Muscle layer of colon (tissue), 2 donors: ENCODE measurements around the gene UNC93B1.
A peak's percentile ranks its signal among the peaks of the same experiment; 100 is the strongest.

ENCODE experiments used
- H3K27ac ChIP-seq: one replicate; pipeline ENCODE4 v1.7.0; 2013; ENCODE audit warnings: low read depth, mild to moderate bottlenecking, low read length, moderate library complexity
- H3K27me3 ChIP-seq, 2 donors: one replicate each; pipeline ENCODE4 v1.7.0; 2013; ENCODE audit warnings: low read length in 2 of 2, mild to moderate bottlenecking in 2 of 2; ENCODE audit not compliant: insufficient read depth in 2 of 2, control insufficient read depth in 1 of 2
- H3K36me3 ChIP-seq: one replicate; pipeline ENCODE4 v1.7.0; 2013; ENCODE audit warnings: mild to moderate bottlenecking, low read length; ENCODE audit not compliant: insufficient read depth
- H3K4me1 ChIP-seq: one replicate; pipeline ENCODE4 v1.7.0; 2013; ENCODE audit warnings: mild to moderate bottlenecking, low read length; ENCODE audit not compliant: insufficient read depth
- H3K4me3 ChIP-seq, 2 donors: one replicate each; pipeline ENCODE4 v1.7.0; 2013; ENCODE audit warnings: low read length in 2 of 2, low read depth in 1 of 2, mild to moderate bottlenecking in 1 of 2, moderate library complexity in 1 of 2
- H3K9ac ChIP-seq: one replicate; pipeline ENCODE4 v1.7.0; 2013; ENCODE audit warnings: low read length
- H3K9me3 ChIP-seq: one replicate; pipeline ENCODE4 v1.7.0; 2013; ENCODE audit warnings: mild to moderate bottlenecking, low read length
- donor health status: abdominal sarcoma.
- donor health status: Adenocarcinoma of cecum.

The UNC93B1 gene

GRCh38 chr11:68003846-68004550 lies at the start of gene UNC93B1:
Gene UNC93B1 (minus strand): TSS chr11:68004097. CDS start chr11:68004043, 54 bp downstream.
- Histone ChIP-seq H3K27ac (peak within 1 kb of the TSS; percentile 14), H3K4me3 (peak within 1 kb of the TSS; percentile 43 to 54), H3K9me3 (no peaks in the 10 kb centered on the region), H3K4me1 (no peaks in the 10 kb centered on the region), H3K27me3 (no peaks in the 10 kb centered on the region), H3K9ac (no peak within 1 kb of the TSS), H3K36me3 (no peaks in the 10 kb centered on the region)

- no peaks in the 10 kb centered on the region for H3K4me1 ChIP-seq
- no peak overlapping the region for H3K27ac ChIP-seq
- H3K36me3 ChIP-seq, result peaks cover 38% of the 10 kb centered on the region
- H3K27me3 ChIP-seq, result no peaks in the 10 kb centered on the region
- H3K9ac ChIP-seq, result no peak overlapping the region
- no peaks in the 10 kb centered on the region for H3K9me3 ChIP-seq
- no peak overlapping the region for H3K4me3 ChIP-seq
Observed at GRCh38 chr11:68053117-68053516, 49.2 kb upstream of the UNC93B1 start.

- H3K9ac ChIP-seq, result no peak overlapping the region
- peaks cover 38% of the 10 kb centered on the region for H3K36me3 ChIP-seq
Observed at GRCh38 chr11:68052137-68052873, 48.4 kb upstream of the UNC93B1 start.

GRCh38 chr11:68051191-68052136 lies 47.6 kb upstream of the UNC93B1 start:
- no peak overlapping the region for H3K9ac ChIP-seq
- H3K27me3 ChIP-seq, result no peaks in the 10 kb centered on the region
- no peaks in the 10 kb centered on the region for H3K9me3 ChIP-seq
- H3K4me1 ChIP-seq, result no peaks in the 10 kb centered on the region
- no peak overlapping the region for H3K4me3 ChIP-seq
- H3K36me3 ChIP-seq, result peaks cover 38% of the 10 kb centered on the region
- H3K27ac ChIP-seq, result no peak overlapping the region

More at GRCh38 chr11:68052137-68052873, 48.4 kb upstream of the UNC93B1 start:
- Histone ChIP-seq H3K27ac (no peak overlapping the region), H3K27me3 (no peaks in the 10 kb centered on the region), H3K4me1 (no peaks in the 10 kb centered on the region), H3K9me3 (no peaks in the 10 kb centered on the region), H3K4me3 (no peak overlapping the region)

GRCh38 chr11:68050371-68050841 lies 46.5 kb upstream of the UNC93B1 start:
- Histone ChIP-seq H3K27ac (no peak overlapping the region), H3K36me3 (peaks cover 45% of the 10 kb centered on the region), H3K4me3 (no peak overlapping the region), H3K4me1 (no peaks in the 10 kb centered on the region), H3K9ac (no peak overlapping the region), H3K9me3 (no peaks in the 10 kb centered on the region), H3K27me3 (no peaks in the 10 kb centered on the region)

GRCh38 chr11:68049509-68050370 lies 45.8 kb upstream of the UNC93B1 start:
- no peak overlapping the region for H3K4me3 ChIP-seq
- H3K9me3 ChIP-seq, result no peaks in the 10 kb centered on the region
- peaks cover 50% of the 10 kb centered on the region for H3K36me3 ChIP-seq
- H3K27me3 ChIP-seq, result no peaks in the 10 kb centered on the region
- no peak overlapping the region for H3K9ac ChIP-seq
- H3K27ac ChIP-seq, result no peak overlapping the region
- H3K4me1 ChIP-seq, result no peaks in the 10 kb centered on the region

GRCh38 chr11:68048681-68049508 lies 45.0 kb upstream of the UNC93B1 start:
- Histone ChIP-seq H3K4me1 (no peaks in the 10 kb centered on the region), H3K36me3 (peaks cover 56% of the 10 kb centered on the region), H3K9ac (no peak overlapping the region), H3K27ac (no peak overlapping the region), H3K4me3 (no peak overlapping the region), H3K27me3 (no peaks in the 10 kb centered on the region), H3K9me3 (no peaks in the 10 kb centered on the region)

GRCh38 chr11:68047437-68048290 lies 43.8 kb upstream of the UNC93B1 start:
- no peaks in the 10 kb centered on the region for H3K27me3 ChIP-seq
- no peak overlapping the region for H3K9ac ChIP-seq
- no peaks in the 10 kb centered on the region for H3K9me3 ChIP-seq
- H3K4me1 ChIP-seq, result no peaks in the 10 kb centered on the region
- H3K4me3 ChIP-seq, result no peak overlapping the region
- H3K36me3 ChIP-seq, result peaks cover 55% of the 10 kb centered on the region
- H3K27ac ChIP-seq, result no peak overlapping the region

GRCh38 chr11:68044898-68045351 lies 41.0 kb upstream of the UNC93B1 start:
- Histone ChIP-seq H3K4me3 (no peak overlapping the region), H3K36me3 (peaks cover 30% of the 10 kb centered on the region), H3K27me3 (no peaks in the 10 kb centered on the region)

More at GRCh38 chr11:68044898-68045351, 41.0 kb upstream of the UNC93B1 start:
- no peak overlapping the region for H3K9ac ChIP-seq
- H3K4me1 ChIP-seq, result peaks cover 15% of the 10 kb centered on the region
- H3K9me3 ChIP-seq, result no peaks in the 10 kb centered on the region
- H3K27ac ChIP-seq, result no peak overlapping the region
